GM12865 (cell line): ENCODE results near the gene SBNO1.
A peak's percentile ranks its signal among the peaks of the same experiment; 100 is the strongest.

Source experiments
- DNase-seq: peaks from one replicate; pipeline ENCODE4 v3.0.0; 2010; ENCODE audit warnings: low read depth
- H3K4me3 ChIP-seq: 2 replicates; pipeline ENCODE4 v1.5.1; 2011; ENCODE audit warnings: mild to moderate bottlenecking, low read depth, low read length, control low read depth
- TF ChIP-seq, protein P1 (sequence below): IDR thresholded peaks from 2 replicates; pipeline ENCODE4 v1.5.1; 2011; ENCODE audit warnings: low read length, control low read depth, low read depth, inconsistent platforms; ENCODE audit not compliant: insufficient read depth; ENCODE audit errors: missing control alignments

The SBNO1 gene

DNA sequence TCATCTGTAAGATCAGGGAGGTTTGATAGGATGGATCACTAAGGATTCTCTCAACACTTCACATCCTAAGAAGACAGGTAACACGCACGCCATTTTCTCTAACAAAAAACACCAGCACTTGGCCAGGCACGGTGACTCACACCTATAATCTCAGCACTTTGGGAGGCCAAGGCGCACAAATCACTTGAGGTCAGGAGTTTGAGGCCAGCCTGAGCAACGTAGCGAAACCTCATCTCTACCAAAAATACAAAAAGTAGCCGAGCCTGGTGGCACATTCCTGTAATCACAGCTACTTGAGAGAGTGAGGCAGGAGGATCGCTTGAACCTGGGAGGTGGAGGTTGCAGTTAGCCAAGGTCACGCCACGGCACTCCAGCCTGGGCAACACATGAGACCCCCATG is 82.5 kb downstream of the SBNO1 start:
- no peak overlapping the region for H3K4me3 ChIP-seq
- DNase-seq = no peak
- TF ChIP-seq, protein P1, sequence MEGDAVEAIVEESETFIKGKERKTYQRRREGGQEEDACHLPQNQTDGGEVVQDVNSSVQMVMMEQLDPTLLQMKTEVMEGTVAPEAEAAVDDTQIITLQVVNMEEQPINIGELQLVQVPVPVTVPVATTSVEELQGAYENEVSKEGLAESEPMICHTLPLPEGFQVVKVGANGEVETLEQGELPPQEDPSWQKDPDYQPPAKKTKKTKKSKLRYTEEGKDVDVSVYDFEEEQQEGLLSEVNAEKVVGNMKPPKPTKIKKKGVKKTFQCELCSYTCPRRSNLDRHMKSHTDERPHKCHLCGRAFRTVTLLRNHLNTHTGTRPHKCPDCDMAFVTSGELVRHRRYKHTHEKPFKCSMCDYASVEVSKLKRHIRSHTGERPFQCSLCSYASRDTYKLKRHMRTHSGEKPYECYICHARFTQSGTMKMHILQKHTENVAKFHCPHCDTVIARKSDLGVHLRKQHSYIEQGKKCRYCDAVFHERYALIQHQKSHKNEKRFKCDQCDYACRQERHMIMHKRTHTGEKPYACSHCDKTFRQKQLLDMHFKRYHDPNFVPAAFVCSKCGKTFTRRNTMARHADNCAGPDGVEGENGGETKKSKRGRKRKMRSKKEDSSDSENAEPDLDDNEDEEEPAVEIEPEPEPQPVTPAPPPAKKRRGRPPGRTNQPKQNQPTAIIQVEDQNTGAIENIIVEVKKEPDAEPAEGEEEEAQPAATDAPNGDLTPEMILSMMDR = no peak

DNA sequence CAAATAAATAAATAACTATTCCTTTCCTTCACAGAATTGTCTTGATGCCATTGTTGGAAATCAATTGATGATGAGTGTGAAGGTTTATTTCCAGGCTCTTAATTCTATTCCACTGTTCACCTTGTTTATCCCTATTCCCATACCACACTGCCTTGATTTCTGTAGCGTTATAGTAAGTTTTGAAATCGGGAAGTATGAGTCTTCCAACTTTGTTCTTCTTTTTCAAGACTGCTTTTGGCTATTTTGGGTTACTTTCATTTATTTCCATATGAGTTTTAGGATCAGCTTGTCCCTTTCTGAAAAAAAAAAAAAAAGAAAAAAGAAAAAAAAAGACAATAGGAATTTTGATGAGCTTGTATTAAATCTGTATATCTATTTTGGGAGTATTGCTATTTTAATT is 83.7 kb downstream of the SBNO1 start:
- H3K4me3 ChIP-seq = no peak overlapping the region
- no peak for DNase-seq
- TF ChIP-seq, protein P1 = no peak

DNA sequence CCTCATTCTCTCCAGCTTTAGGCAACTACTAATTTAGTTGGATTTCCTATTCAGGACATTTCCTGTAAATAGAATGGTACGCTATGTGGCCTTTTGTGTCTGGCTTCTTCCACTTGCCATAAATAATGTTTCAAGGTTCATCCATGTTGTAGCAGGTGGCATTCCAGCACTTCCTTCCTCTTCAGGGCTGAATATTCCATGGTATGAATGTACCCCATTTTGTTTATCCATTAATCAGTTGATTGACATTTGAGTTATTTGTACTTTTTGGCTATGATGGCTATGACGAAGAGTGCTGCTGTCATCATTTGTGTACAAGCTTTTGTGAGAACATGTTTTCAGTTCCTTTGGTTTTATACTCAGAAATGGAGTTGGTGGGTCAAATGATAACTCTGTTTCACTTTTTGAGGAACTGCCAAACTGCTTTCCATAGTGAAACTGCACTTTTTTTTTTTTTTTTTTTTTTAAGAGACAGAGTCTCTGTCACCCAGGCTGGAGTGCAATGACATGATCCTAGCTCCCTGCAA is 86.5 kb downstream of the SBNO1 start:
- TF ChIP-seq, protein P1 = no peak
- no peak overlapping the region for H3K4me3 ChIP-seq
- DNase-seq = peak; percentile 87

DNA sequence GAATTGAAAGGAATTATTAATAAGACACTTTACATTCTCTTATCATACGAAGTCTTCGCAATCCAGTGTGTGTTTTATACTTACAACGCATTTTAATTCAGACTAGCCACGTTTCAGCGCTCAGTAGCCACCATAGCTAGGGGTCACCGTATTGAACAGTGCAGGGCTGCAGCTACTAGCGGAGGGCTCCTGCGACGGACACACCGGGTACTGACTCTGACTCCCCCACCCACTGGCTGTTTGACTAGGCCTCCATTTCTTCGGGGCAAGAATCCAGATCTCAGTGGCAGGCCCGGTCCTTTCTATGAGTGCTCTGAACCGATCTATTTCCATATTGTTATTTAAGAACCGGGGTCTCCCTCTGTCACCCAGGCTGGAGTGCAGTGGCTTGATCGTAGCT is 91.5 kb downstream of the SBNO1 start:
- no peak for DNase-seq
- no peak overlapping the region for H3K4me3 ChIP-seq
- TF ChIP-seq, protein P1 = no peak

GRCh38 chr12:123271001-123271668 is 93.5 kb downstream of the SBNO1 start:
- H3K4me3 ChIP-seq = peak overlapping the region; percentile 61
- TF ChIP-seq, protein P1 = peak; percentile 63
- peak; percentile 78 for DNase-seq

- TF ChIP-seq, protein P1 = no peak
These were observed 94.2 kb downstream of the SBNO1 start for GRCh38 chr12:123270214-123271000.

More at GRCh38 chr12:123270214-123271000, 94.2 kb downstream of the SBNO1 start:
- peak overlapping the region; percentile 61 for H3K4me3 ChIP-seq
- DNase-seq = peak; percentile 30
